Cortex of kidney (tissue), 1 donor: ENCODE measurements around the gene CPNE6.

Source experiments
- DNase-seq: peaks from one replicate; lab custom pipeline; 2025; lab: John Stamatoyannopoulos, UW

The CPNE6 gene

DNA sequence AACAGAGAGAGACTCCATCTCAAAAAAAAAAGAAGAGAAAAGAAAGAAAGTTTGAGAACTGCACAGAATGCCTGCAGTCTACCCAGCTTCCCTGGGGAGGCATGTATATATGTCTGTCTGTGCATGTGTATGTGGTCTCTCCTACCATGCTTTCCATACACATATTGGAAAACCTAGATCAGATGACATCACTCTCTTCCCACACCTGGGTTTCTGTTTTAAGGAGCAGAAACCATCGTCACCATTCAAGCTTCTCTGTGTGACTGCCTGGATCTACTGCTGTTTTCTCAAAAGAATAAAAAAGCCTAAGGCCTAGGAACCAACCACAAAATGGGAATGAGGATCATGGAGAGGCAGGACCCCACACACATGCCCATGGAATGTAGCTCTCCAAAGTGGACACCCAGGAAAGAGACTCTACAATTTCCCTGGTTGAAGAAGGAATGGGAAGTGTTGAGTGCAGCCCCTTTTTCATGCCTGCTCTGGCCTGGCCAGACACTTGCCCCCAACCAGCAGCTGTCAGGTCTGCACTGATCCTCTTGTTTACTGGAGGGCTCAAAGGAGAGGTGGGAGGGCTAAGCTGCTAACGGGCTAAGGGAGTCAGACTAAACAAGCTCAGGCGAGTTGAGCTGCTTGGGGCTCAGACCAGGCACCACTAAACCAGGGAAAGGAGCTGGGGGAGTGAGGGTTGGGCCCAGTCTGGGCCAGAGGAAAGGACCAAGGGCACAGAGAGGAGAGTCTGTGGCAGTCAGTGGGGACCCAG is 15.0 kb downstream of the CPNE6 start:
- DNase-seq: no peak

DNA sequence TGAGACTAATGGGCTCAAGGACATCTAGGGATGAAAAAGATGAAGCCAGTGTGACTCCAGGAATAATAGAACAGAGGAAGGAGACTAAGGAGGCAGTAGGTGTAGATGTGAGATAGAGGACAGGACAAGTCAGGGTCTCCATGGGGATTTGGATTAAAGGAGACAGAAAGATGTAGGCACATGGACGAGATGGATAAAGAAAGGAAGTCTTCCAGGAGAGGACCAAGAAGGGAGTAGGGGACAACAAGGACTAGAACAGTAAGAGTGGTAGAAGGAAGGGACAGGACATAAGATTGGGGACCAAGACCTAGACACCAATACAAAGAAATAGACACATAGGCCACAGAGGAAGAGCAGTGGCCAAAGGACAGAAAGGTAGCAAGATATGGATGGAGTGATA is 15.6 kb downstream of the CPNE6 start:
- no peak for DNase-seq

- no peak for DNase-seq
Observed at GRCh38 chr14:24088095-24088494, 16.7 kb downstream of the CPNE6 start.

- no peak for DNase-seq
Observed at GRCh38 chr14:24089890-24090289, 18.5 kb downstream of the CPNE6 start.

DNA sequence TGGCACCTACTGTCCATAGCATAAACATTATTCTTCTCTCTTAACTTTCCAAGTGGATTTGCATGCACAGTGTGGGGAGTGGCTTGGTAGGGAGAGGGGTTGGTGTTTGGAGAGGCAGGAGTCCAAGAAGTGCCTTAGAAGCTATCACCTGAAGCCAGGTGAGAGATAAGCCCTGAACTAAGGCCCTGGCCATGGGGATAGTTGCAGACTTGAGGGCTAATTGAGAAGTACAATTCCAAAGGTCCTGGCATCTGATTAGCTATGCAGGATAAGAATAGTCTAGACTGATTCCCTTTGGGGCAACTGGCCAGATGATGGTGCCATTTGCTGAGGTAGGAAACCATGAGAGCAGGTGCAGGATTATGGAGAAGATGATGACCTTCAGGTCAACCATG is 20.7 kb downstream of the CPNE6 start:
- DNase-seq: no peak

DNA sequence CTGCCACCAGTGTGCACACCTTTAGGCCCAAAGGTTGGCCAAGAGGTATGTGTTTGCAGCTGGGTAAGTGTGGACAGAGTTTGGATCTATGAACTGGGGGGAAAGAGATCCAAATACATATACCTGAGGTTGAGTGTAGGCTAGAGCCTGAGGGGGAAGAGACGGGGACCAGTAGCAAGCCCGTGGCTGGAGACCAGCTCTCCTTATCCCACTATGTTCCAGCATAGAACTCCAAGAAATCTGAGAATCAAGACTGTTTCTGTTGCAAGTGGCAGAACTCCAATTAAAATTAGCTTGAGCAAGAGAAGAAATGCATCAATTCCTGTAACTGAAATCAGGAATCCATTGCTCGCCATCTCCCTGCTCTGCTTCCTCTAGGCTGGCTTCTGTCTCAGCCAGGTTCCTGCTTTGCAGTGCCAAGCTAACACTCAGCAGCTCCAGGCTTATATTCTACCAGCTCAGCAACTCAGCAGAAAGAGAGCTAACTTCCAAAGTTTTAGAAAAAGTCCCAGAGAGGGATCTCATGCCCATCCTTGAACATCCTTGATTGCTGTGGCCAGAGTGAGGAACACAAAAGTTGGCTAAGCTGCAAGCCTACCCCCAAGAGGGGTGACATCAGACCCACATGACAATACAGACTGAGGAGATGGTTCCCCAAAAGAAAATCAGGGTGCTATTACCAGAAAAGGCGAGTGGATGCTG is 21.3 kb downstream of the CPNE6 start:
- DNase-seq: no peak

- DNase-seq: no peak
Observed at GRCh38 chr14:24093207-24093900, 22.0 kb downstream of the CPNE6 start.

DNA sequence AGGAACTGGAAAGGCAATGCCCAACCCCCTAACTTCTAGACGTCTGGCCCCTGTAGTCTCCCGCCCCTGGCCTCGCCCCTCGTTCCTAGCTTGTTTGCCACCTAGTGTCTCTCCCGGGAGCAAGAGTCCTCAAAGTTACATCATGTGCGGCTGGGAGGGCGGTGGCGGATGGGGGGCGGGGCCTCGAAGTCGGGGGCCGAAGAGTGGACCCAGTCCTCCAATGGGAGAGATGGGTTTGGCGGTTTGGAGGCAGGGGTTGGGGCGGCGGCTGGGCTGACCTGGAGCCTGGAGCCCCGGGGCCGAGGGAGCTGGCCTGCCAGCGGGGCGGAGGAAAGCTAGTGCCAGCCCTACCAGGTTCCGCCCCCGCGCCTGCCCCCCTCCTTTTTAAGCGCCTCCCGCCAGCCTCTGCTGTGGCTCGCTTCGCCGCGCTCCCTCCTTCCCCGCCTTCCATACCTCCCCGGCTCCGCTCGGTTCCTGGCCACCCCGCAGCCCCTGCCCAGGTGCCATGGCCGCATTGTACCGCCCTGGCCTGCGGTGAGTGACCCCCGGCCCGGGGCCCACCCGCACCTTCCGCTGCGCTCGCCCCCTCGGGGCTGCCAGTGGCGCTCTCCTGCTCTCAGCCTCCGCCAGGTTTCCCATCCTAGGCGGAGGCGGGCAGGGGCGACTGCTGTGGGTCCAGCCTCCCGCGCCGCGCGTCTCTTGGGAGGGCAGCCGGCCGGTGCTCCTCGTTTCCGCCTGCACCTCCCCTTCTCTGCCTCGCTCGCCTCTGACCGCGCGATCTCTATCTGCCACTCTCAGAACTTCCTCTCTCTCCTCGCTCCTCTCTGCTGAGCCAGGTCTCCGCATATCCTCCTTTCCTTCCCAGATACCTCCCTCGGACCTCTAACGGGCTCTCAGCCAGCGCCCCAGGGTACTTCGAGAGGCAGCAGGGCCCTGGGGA is 22.8 kb downstream of the CPNE6 start, which contains the start of gene PCK2:
Gene PCK2, plus strand, starts transcription at position 411 of the 940 bp plus-strand sequence. Its CDS starts 95 bp downstream, at position 506.
- no peak for DNase-seq

DNA sequence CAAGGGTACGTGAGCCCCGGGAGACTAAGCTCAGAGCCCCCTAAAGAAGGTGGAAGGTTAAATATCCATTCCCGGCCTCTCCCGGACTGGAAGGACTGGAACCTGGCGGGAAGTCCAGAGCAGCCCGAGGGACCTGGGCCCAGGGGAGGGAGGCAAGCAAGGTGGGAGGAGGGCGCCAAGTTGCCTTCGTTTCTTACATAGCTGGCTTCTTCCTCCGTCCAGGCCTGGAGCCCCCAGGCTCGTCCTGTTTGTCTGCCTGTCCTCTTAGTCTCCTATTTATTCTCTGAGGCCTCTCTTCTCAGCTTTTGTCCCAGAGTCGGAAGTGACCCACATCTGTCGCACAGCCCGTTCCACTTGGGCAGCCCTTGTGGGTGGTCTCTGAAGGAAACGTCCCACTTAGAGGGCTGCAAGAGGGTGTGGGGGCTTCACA is 23.5 kb downstream of the CPNE6 start:
- no peak for DNase-seq

DNA sequence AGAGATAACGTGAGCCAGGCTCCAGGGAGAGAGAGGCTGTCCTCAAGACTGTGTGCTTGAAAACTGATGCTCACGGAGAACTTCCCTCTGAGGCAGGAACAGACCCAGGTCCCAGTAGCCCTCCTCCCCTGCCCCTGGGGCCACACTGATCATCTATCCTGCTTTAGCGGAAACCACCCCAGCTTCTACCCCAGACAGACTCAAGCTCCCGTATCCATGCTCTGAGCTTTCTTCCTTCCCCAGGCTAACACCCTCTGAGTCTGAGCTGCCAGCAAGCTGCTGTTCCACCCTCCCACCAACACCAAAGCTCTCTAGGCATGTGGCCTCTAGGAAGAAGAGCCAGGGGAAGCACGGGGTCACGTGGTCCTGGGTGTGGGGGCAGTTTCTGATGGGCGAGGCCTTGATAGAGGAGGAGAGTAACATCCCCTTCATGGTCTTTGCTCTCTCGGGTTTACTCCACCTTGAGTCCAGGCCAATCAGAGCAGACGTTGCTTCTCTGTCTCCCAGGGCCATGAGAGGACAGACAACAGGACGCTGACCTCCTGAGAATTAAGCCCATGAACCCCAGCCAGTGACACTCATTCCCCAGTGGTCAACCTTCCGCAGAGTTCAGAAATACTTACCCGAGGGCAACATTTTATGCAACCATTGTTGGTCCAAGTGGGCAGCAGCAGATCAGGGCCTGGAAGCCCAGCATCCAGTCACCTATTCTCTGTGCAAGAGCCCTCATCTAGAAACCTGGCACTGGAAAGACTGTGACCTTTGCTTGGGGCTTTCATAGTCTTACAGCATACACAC is 24.1 kb downstream of the CPNE6 start:
- DNase-seq: no peak

- no peak for DNase-seq
Observed at GRCh38 chr14:24096545-24097181, 25.3 kb downstream of the CPNE6 start.

- no peak for DNase-seq
Observed at GRCh38 chr14:24098229-24098926, 27.0 kb downstream of the CPNE6 start.

GRCh38 chr14:24098927-24099813 is 27.8 kb downstream of the CPNE6 start:
- no peak for DNase-seq

DNA sequence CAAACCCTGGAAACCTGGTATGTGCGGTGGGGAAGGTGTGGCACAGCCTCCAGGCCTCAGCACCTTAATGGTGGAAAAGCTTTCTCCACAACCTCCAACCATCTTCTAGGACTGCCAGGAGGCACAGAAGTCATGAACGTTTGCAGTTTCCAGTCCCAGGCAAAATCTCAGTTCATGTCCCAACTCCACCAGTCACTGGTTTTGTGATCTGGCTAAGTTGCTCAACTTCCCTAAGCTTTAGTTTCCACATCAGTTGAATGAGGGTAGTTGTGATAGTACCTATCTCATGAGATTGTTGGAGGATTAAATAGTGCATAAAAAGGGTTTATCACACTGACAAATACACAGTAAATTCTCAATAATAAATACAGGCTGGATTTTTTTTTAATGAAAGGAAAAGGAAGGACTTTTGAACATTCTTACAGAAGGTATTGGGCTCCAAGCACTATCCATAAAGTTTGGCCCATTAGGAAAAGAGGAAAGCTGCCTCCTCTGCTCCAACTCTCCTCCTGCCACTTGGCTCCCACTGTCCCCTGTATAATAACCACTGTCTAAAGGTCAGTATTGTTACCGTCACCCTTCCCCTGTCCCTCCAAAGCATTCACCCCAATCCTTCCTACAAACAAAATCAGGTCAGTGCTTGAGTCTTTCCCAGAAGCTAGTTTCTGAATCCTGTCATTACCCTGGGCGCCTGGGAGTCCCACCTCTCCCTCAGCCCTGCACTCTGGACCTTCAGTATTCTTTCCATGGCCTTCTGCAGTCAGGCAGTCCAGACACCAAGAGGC is 29.0 kb downstream of the CPNE6 start:
- DNase-seq: no peak

DNA sequence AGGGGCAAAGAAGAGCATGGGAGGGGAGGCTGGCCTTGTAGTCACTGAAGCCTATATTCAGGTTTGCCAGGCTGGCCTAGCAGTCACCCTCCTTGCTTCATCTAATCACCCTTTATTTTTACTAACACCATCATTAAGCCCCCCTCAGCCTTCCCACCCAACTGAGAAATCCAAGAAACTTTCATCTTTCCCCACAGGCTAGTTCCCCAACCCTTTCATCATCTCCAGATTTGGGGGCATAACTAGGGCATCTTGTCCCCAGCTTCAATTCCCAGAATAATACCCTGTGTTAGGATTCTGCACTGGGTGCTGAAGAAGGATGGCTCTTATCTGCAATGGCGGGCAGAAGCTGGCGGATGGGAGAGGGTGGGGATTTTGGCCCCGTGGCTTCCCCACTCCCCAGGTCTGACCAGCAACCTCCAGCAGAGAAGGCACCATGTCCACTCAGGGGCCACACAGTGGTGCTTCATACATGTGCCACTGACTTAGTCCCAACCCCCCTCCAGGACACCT is 29.7 kb downstream of the CPNE6 start:
- DNase-seq: no peak

DNA sequence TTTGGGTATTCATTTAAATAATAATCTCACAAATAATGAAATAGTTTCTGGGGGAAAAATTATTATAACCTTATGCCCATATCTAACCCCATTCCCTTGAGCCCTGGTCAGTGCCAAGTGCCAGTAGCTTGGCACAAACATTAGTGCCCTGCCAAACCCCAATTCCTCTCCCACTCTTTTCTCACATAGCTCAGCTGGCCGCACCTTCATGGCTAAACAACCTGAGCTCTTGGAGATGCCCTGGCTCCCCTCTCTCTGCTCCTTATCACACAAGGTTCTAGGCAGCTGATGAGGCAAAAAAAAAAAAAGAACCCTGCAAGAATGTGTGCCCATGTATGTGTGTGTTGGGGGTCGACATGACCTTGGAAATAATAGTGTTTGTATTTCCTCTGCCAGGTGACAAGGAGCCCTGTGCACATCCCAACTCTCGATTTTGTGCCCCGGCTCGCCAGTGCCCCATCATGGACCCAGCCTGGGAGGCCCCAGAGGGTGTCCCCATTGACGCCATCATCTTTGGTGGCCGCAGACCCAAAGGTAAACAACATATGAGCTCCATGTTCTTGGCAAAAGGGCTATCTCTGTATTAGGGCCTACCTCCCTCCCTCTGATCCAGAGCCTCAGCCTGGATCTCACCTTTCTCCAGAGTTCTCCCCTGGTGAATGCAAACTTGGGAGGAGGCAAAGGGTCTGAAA is 31.1 kb downstream of the CPNE6 start:
- DNase-seq: no peak

DNA sequence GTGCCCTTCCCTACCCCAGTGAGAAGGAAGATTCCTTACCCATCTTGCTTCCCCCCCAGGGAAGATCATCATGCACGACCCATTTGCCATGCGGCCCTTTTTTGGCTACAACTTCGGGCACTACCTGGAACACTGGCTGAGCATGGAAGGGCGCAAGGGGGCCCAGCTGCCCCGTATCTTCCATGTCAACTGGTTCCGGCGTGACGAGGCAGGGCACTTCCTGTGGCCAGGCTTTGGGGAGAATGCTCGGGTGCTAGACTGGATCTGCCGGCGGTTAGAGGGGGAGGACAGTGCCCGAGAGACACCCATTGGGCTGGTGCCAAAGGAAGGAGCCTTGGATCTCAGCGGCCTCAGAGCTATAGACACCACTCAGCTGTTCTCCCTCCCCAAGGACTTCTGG is 32.1 kb downstream of the CPNE6 start:
- no peak for DNase-seq
